Neural cell (in vitro differentiated cells): ENCODE data around the gene FLYWCH1. TPM values are rescaled to one million over a fixed set of nuclear protein-coding genes. Genes with fewer than 3 reads are reported as not detected.

Experiments used
- H2AFZ ChIP-seq: fragments of 200-600, 300-800 bp; sonication (generic), shearing (Covaris generic); 2 replicates; pipeline ENCODE4 v1.6.0; 2014; ENCODE audit warnings: low read depth, mild to moderate bottlenecking, antibody characterized with exemption, low read length, moderate library complexity
- H3F3A ChIP-seq: fragments of 200-600 bp; shearing (Covaris generic); 2 replicates; pipeline ENCODE4 v1.6.1; 2016; ENCODE audit warnings: mild to moderate bottlenecking, moderate library complexity, mixed read lengths, antibody characterized with exemption, low read length; ENCODE audit not compliant: insufficient read depth, poor library complexity, severe bottlenecking
- H3K27ac ChIP-seq: fragments of 200-600, 300-800 bp; sonication (generic), shearing (Covaris generic); 2 replicates; pipeline ENCODE4 v1.5.1; 2014; ENCODE audit warnings: mild to moderate bottlenecking, low read length, moderate library complexity
- H3K27me3 ChIP-seq: fragments of 300-800, 200-600 bp; sonication (generic), shearing (Covaris generic); 2 replicates; pipeline ENCODE4 v1.6.0; 2014; ENCODE audit warnings: mild to moderate bottlenecking, low read depth, low read length, moderate library complexity; ENCODE audit not compliant: insufficient read depth
- H3K36me3 ChIP-seq: fragments of 300-800, 200-600 bp; sonication (generic), shearing (Covaris generic); 2 replicates; pipeline ENCODE4 v1.5.1; 2014; ENCODE audit warnings: mild to moderate bottlenecking, antibody characterized with exemption, low read length, moderate library complexity; ENCODE audit not compliant: insufficient read depth
- H3K4me2 ChIP-seq: fragments of 300-800, 200-600 bp; sonication (generic), shearing (Covaris generic); 2 replicates; pipeline ENCODE4 v1.6.0; 2014; ENCODE audit warnings: mild to moderate bottlenecking, low read length
- H3K4me3 ChIP-seq: fragments of 300-800, 200-600 bp; sonication (generic), shearing (Covaris generic); 2 replicates; pipeline ENCODE4 v1.5.1; 2014; ENCODE audit warnings: mild to moderate bottlenecking, low read length, moderate library complexity
- H3K79me2 ChIP-seq: fragments of 200-600 bp; shearing (Covaris generic); replicated peaks from 2 replicates; pipeline ENCODE4 v1.6.0; 2014; ENCODE audit warnings: mild to moderate bottlenecking, low read length, moderate library complexity; ENCODE audit not compliant: insufficient read depth
- H3K9ac ChIP-seq: fragments of 300-800, 200-600 bp; sonication (generic), shearing (Covaris generic); 2 replicates; pipeline ENCODE4 v1.6.1; 2016; ENCODE audit warnings: mild to moderate bottlenecking, low read length, mixed read lengths
- H3K9me2 ChIP-seq: fragments of 200-600 bp; shearing (Covaris generic); 2 replicates; pipeline ENCODE4 v1.6.1; 2016; ENCODE audit warnings: mild to moderate bottlenecking, low read length, mixed read lengths; ENCODE audit not compliant: insufficient read depth
- H3K9me3 ChIP-seq: fragments of 200-600, 300-800 bp; sonication (generic), shearing (Covaris generic); 2 replicates; pipeline ENCODE4 v1.6.1; 2016; ENCODE audit warnings: mild to moderate bottlenecking, mixed run types, low read length, moderate library complexity, mixed read lengths
- H4K20me1 ChIP-seq: fragments of 200-600 bp; shearing (Covaris generic); 2 replicates; pipeline ENCODE4 v1.6.1; 2016; ENCODE audit warnings: mild to moderate bottlenecking, mixed run types; ENCODE audit not compliant: insufficient read depth
- CTCF ChIP-seq: fragments of 450-650 bp; IDR thresholded peaks from 2 replicates; pipeline ENCODE4 v1.5.1; 2014; ENCODE audit warnings: antibody characterized with exemption, mild to moderate bottlenecking, moderate library complexity; ENCODE audit not compliant: poor library complexity, severe bottlenecking
- EP300 ChIP-seq: fragments of 450-650 bp; conservative IDR thresholded peaks from 2 replicates; pipeline ENCODE4 v1.6.1; 2014; ENCODE audit warnings: antibody characterized with exemption, mild to moderate bottlenecking, moderate library complexity; ENCODE audit not compliant: poor library complexity, severe bottlenecking
- EZH2 ChIP-seq: fragments of 200-600, 300-800 bp; shearing (Covaris generic), sonication (generic); IDR thresholded peaks from 2 replicates; pipeline ENCODE4 v1.6.1; 2014; ENCODE audit warnings: antibody characterized with exemption, low read length, borderline replicate concordance, mild to moderate bottlenecking; ENCODE audit not compliant: insufficient read depth, poor library complexity, severe bottlenecking
- MXI1 ChIP-seq: fragments of 450-650 bp; conservative IDR thresholded peaks from 2 replicates; pipeline ENCODE4 v1.6.1; 2014; ENCODE audit warnings: antibody characterized with exemption, mild to moderate bottlenecking; ENCODE audit not compliant: poor library complexity, severe bottlenecking
- POLR2AphosphoS5 ChIP-seq: IDR thresholded peaks from 2 replicates; pipeline ENCODE4 v1.6.1; 2012
- RAD21 ChIP-seq: fragments of 450-650 bp; conservative IDR thresholded peaks from 2 replicates; pipeline ENCODE4 v1.6.1; 2014; ENCODE audit warnings: antibody characterized with exemption, mild to moderate bottlenecking, moderate library complexity
- REST ChIP-seq: IDR thresholded peaks from 2 replicates; pipeline ENCODE4 v1.6.1; 2012; ENCODE audit warnings: borderline replicate concordance
- SMC3 ChIP-seq: fragments of 450-650 bp; conservative IDR thresholded peaks from 2 replicates; pipeline ENCODE4 v1.6.1; 2014; ENCODE audit warnings: antibody characterized with exemption, mild to moderate bottlenecking, moderate library complexity; ENCODE audit not compliant: poor library complexity
- TAF1 ChIP-seq: IDR thresholded peaks from 2 replicates; pipeline ENCODE4 v1.6.1; 2012; ENCODE audit warnings: low read depth
- polyA plus RNA-seq: library from polyadenylated mRNA; depleted of rRNA; stranded (reverse); fragments of >200 nt; gene quantifications from 2 replicates; pipeline ENCODE4 v1.2.3, GENCODE V29; 2014

Gene FLYWCH1
- polyA plus RNA-seq, 1 donor from 2014 or later, result 33.0 TPM

- no peaks in the 10 kb centered on the region for H4K20me1 ChIP-seq
- no peak overlapping the region for H3K4me3 ChIP-seq
- no peaks in the 10 kb centered on the region for H3K9me2 ChIP-seq
- no peaks in the 10 kb centered on the region for H3K79me2 ChIP-seq
- H3K27me3 ChIP-seq, result no peaks in the 10 kb centered on the region
- H3K27ac ChIP-seq, result no peak overlapping the region
- no peak overlapping the region for H2AFZ ChIP-seq
- H3F3A ChIP-seq, result no peaks in the 10 kb centered on the region
- H3K9me3 ChIP-seq, result no peaks in the 10 kb centered on the region
- no peak for TF ChIP-seq EP300
- TF ChIP-seq CTCF, result no peak
- no peak for TF ChIP-seq EZH2
- TF ChIP-seq RAD21, result no peak
- no peak for TF ChIP-seq POLR2AphosphoS5
- no peak for TF ChIP-seq REST
- no peak overlapping the region for H3K4me2 ChIP-seq
- no peak overlapping the region for H3K9ac ChIP-seq
- no peaks in the 10 kb centered on the region for H3K36me3 ChIP-seq
Measured at GRCh38 chr16:2955438-2955778, 43.7 kb downstream of the FLYWCH1 start.

- no peaks in the 10 kb centered on the region for H3K36me3 ChIP-seq
- H3K79me2 ChIP-seq, result no peaks in the 10 kb centered on the region
- no peaks in the 10 kb centered on the region for H3K27me3 ChIP-seq
- no peaks in the 10 kb centered on the region for H3F3A ChIP-seq
- H2AFZ ChIP-seq, result no peak overlapping the region
- no peaks in the 10 kb centered on the region for H4K20me1 ChIP-seq
- no peak overlapping the region for H3K9ac ChIP-seq
- no peaks in the 10 kb centered on the region for H3K9me3 ChIP-seq
- no peak overlapping the region for H3K4me3 ChIP-seq
- H3K4me2 ChIP-seq, result no peak overlapping the region
- no peaks in the 10 kb centered on the region for H3K9me2 ChIP-seq
- TF ChIP-seq RAD21, result no peak
- TF ChIP-seq CTCF, result no peak
- TF ChIP-seq EP300, result no peak
- no peak for TF ChIP-seq MXI1
- TF ChIP-seq REST, result no peak
- no peak for TF ChIP-seq SMC3
- TF ChIP-seq TAF1, result no peak
- no peak for TF ChIP-seq POLR2AphosphoS5
- no peak for TF ChIP-seq EZH2
- no peak overlapping the region for H3K27ac ChIP-seq
Measured at GRCh38 chr16:2955779-2956578, 44.2 kb downstream of the FLYWCH1 start.
